SIG-M5 treated with dmso at 0.1 percent for 504 hours (cell line): ENCODE results near the gene SOWAHD.
A peak's percentile ranks its signal among the peaks of the same experiment; 100 is the strongest.
"Not testable (repeated sequence)": the region's sequence is repeated elsewhere in the genome, so short reads cannot be mapped to it uniquely, and the experiment has no call there.

Source experiments
- DNase-seq: peaks from one replicate; lab custom pipeline; 2025; ENCODE audit not compliant: unreplicated experiment; lab: John Stamatoyannopoulos, UW

Gene SOWAHD

GRCh38 chrX:119758731-119759247 is 401 bp downstream of the SOWAHD start:
- no peak for DNase-seq

- DNase-seq: no peak
These were observed 919 bp downstream of the SOWAHD start for GRCh38 chrX:119759248-119759766.

- no peak for DNase-seq
These were observed 1.9 kb downstream of the SOWAHD start for GRCh38 chrX:119760026-119760877.

GRCh38 chrX:119762718-119763117 is 4.3 kb downstream of the SOWAHD start:
- no peak for DNase-seq

GRCh38 chrX:119763181-119763580 is 4.8 kb downstream of the SOWAHD start:
- DNase-seq: no peak

GRCh38 chrX:119763836-119764387 is 5.5 kb downstream of the SOWAHD start:
- no peak for DNase-seq

- DNase-seq: not testable (repeated sequence)
These were observed 10.0 kb downstream of the SOWAHD start for GRCh38 chrX:119768436-119768835.

- not testable (repeated sequence) for DNase-seq
These were observed 11.0 kb downstream of the SOWAHD start for GRCh38 chrX:119769388-119769787.

- DNase-seq: peak; percentile 94
These were observed 17.3 kb downstream of the SOWAHD start for GRCh38 chrX:119775517-119776238.

GRCh38 chrX:119778829-119779228 is 20.4 kb downstream of the SOWAHD start:
- DNase-seq: no peak

GRCh38 chrX:119783026-119783425 is 24.6 kb downstream of the SOWAHD start:
- peak; percentile 92 for DNase-seq

- DNase-seq: peak; percentile 62
These were observed 26.5 kb downstream of the SOWAHD start for GRCh38 chrX:119784747-119785446.

- no peak for DNase-seq
These were observed 32.6 kb downstream of the SOWAHD start for GRCh38 chrX:119790977-119791436.

- DNase-seq: peak; percentile 83
These were observed 33.2 kb downstream of the SOWAHD start, which contains the start of gene RPL39 for GRCh38 chrX:119791437-119792231. RPL39 (minus strand) TSS chrX:119791630; CDS start chrX:119791576, 54 bp downstream.

- no peak for DNase-seq
These were observed 43.1 kb downstream of the SOWAHD start for GRCh38 chrX:119801253-119802221.

- no peak for DNase-seq
These were observed 44.2 kb downstream of the SOWAHD start for GRCh38 chrX:119802546-119802945.

- DNase-seq: not testable (repeated sequence)
These were observed 50.1 kb downstream of the SOWAHD start for GRCh38 chrX:119808461-119808860.

- DNase-seq: no peak
These were observed 50.8 kb downstream of the SOWAHD start for GRCh38 chrX:119809185-119809666.
